Vagina (tissue), 2 donors: ENCODE data around the gene SAMD14.

Source experiments
- POLR2A ChIP-seq, 2 donors: fragments of 450-650 bp; IDR thresholded peaks; one replicate each; pipeline ENCODE4 v1.6.1; 2017; ENCODE audit warnings: antibody characterized with exemption in 2 of 2, mild to moderate bottlenecking in 2 of 2, moderate library complexity in 2 of 2
- POLR2AphosphoS5 ChIP-seq, 2 donors: sonication (generic); formaldehyde crosslinking; IDR thresholded peaks; one replicate each; pipeline ENCODE4 v1.9.0; 2017; ENCODE audit warnings: antibody characterized with exemption in 2 of 2, mild to moderate bottlenecking in 2 of 2, low read depth in 1 of 2; ENCODE audit not compliant: insufficient read depth in 1 of 2
- TF ChIP-seq, protein P1 (sequence below), 3 experiments: fragments of 450-650 bp in 2 of 3; fragments of 200-600 bp in 1 of 3; sonication (generic) in 1 of 3; IDR thresholded peaks; one replicate each; pipeline ENCODE4 v1.5.1; 2017 to 2019; ENCODE audit warnings: antibody characterized with exemption in 3 of 3, mild to moderate bottlenecking in 2 of 3, moderate library complexity in 2 of 3

DNA sequence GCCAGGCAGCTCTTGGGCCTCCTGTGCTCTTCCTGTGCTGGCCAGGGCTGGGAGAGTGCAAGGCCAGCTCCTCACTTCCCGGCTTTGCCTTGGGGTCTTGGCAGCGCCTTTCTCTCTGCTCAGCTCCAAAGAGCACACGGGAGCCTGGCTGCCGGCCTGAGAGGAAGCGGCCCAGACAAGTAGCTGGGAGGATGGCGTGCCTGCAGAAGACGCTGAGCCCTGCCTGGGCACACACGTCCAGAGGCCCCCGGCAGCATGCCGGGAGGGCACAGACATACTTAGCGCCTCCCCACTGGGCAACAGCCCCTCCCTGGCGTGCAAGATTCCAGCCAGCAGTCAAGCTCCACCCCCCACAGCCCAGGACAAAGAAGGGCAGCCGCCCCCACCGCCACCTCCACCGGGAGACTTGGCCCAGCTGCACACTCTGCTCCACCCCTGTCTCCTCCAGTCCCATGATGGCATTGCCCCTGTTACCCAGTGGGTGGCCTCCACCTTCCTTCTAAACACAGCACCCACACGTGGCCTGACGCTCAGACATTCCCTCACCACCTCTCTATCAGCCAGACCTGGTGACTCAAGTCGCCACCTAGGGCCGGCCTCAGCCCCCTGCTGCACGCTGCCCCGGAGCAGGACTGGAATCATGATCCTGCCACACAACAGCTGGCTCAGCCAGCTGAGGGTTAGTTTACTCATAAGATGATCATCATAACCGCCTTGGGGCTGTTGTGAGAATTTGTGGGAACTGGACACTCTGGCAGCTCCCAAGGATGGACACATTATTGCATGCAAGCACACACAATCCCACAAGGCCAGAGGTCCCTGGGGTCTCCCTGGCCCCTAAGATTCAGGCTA is 48.2 kb upstream of the SAMD14 start:
- TF ChIP-seq, protein P1, sequence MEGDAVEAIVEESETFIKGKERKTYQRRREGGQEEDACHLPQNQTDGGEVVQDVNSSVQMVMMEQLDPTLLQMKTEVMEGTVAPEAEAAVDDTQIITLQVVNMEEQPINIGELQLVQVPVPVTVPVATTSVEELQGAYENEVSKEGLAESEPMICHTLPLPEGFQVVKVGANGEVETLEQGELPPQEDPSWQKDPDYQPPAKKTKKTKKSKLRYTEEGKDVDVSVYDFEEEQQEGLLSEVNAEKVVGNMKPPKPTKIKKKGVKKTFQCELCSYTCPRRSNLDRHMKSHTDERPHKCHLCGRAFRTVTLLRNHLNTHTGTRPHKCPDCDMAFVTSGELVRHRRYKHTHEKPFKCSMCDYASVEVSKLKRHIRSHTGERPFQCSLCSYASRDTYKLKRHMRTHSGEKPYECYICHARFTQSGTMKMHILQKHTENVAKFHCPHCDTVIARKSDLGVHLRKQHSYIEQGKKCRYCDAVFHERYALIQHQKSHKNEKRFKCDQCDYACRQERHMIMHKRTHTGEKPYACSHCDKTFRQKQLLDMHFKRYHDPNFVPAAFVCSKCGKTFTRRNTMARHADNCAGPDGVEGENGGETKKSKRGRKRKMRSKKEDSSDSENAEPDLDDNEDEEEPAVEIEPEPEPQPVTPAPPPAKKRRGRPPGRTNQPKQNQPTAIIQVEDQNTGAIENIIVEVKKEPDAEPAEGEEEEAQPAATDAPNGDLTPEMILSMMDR (IDR thresholded peaks at IDR 0.05): peak in 1 of 3 experiments; percentile 18
- TF ChIP-seq POLR2A (IDR thresholded peaks at IDR 0.05) (no peak), POLR2AphosphoS5 (IDR thresholded peaks at IDR 0.05; ENCODE audit: insufficient read depth in 1 of 2, low read depth in 1 of 2) (peak; percentile 43 to 74)
